H1 (cell line): ENCODE results near the gene PAQR7. TPM values are rescaled to one million over a fixed set of nuclear protein-coding genes. Genes with fewer than 3 reads are reported as not detected.

ENCODE experiments used
- CTCF ChIA-PET: fragments of 300-600 bp; sonication (Branson Sonifier 250); formaldehyde crosslinking; loops from one replicate; lab custom pipeline; 2021; ENCODE audit not compliant: partially characterized antibody; lab: Charles Lee
- POLR2A ChIA-PET: fragments of 300-600 bp; sonication (Branson Sonifier 250); formaldehyde crosslinking; loops from one replicate; lab custom pipeline; 2021; ENCODE audit warnings: inconsistent platforms; ENCODE audit not compliant: partially characterized antibody; lab: Charles Lee
- DNase-seq, 2 experiments: peaks; one replicate each; pipeline versions ENCODE4 v3.0.0 to v3.0.0-alpha.2; 2010 to 2022; ENCODE audit warnings: low spot score in 2 of 2, low read depth in 1 of 2, mixed read lengths in 1 of 2
- FAIRE-seq: peaks from 2 replicates; lab custom pipeline; 2011; peaks lifted over from hg19 to GRCh38; lab: Jason Lieb, UNC
- H2AFZ ChIP-seq: 2 replicates; pipeline ENCODE4 v1.8.1; 2012; ENCODE audit warnings: low read length, inconsistent platforms
- H2AK5ac ChIP-seq: 2 replicates; pipeline ENCODE4 v1.6.1; 2013; ENCODE audit warnings: low read depth, low read length
- H2BK120ac ChIP-seq: replicated peaks from 2 replicates; pipeline ENCODE3; 2013; ENCODE audit warnings: low read depth, low read length, inconsistent platforms
- H2BK12ac ChIP-seq: 2 replicates; pipeline ENCODE4 v1.6.1; 2013; ENCODE audit warnings: low read depth, low read length
- H2BK15ac ChIP-seq: 2 replicates; pipeline ENCODE4 v1.6.1; 2013; ENCODE audit warnings: low read length
- H2BK20ac ChIP-seq: 2 replicates; pipeline ENCODE4 v1.6.1; 2013; ENCODE audit warnings: low read length
- H2BK5ac ChIP-seq: 2 replicates; pipeline ENCODE4 v1.6.1; 2013; ENCODE audit warnings: low read depth, low read length
- H3K14ac ChIP-seq: 2 replicates; pipeline ENCODE4 v1.6.1; 2013; ENCODE audit warnings: inconsistent platforms; ENCODE audit not compliant: insufficient read length
- H3K18ac ChIP-seq: 2 replicates; pipeline ENCODE4 v1.6.1; 2013; ENCODE audit warnings: low read length; ENCODE audit errors: extremely low read depth
- H3K23ac ChIP-seq: 2 replicates; pipeline ENCODE4 v1.6.1; 2013; ENCODE audit warnings: inconsistent platforms; ENCODE audit not compliant: insufficient read length
- H3K23me2 ChIP-seq: 2 replicates; pipeline ENCODE4 v1.6.1; 2013; ENCODE audit warnings: low read depth, low read length
- H3K27ac ChIP-seq: 2 replicates; pipeline ENCODE4 v1.6.1; 2011; ENCODE audit warnings: low read depth, low read length, inconsistent platforms
- H3K27me3 ChIP-seq, 4 experiments: replicated peaks in 1 of 4; 1 replicate in 1 of 4; 2 replicates in 3 of 4; pipeline versions ENCODE4 v1.6.1 to v1.8.1; 2011 to 2013; ENCODE audit warnings: low read length in 3 of 4, mild to moderate bottlenecking in 3 of 4, inconsistent platforms in 2 of 4, mixed read lengths in 2 of 4, moderate library complexity in 1 of 4; ENCODE audit not compliant: control insufficient read depth in 3 of 4, insufficient read depth in 3 of 4; ENCODE audit errors: extremely low read depth in 1 of 4
- H3K36me3 ChIP-seq, 4 experiments: 2 replicates each; pipeline versions ENCODE4 v1.6.1 to v1.8.1; 2011 to 2013; ENCODE audit warnings: mild to moderate bottlenecking in 4 of 4, low read length in 3 of 4, moderate library complexity in 2 of 4, control low read depth in 1 of 4, inconsistent platforms in 1 of 4; ENCODE audit not compliant: insufficient read depth in 4 of 4, control insufficient read depth in 2 of 4
- H3K4ac ChIP-seq: replicated peaks from 2 replicates; pipeline ENCODE3; 2013; ENCODE audit warnings: low read length, low read depth, mixed read lengths, inconsistent platforms; ENCODE audit not compliant: insufficient read length
- H3K4me1 ChIP-seq, 4 experiments: replicated peaks in 1 of 4; 1 replicate in 1 of 4; 2 replicates in 3 of 4; pipeline versions ENCODE4 v1.6.1 to v1.8.1; 2011 to 2013; ENCODE audit warnings: low read length in 3 of 4, inconsistent platforms in 2 of 4, mixed read lengths in 1 of 4; ENCODE audit not compliant: insufficient read depth in 4 of 4, control insufficient read depth in 3 of 4
- H3K4me2 ChIP-seq, 2 experiments: 2 replicates each; pipeline versions ENCODE4 v1.6.1 to v1.8.1; 2011 to 2013; ENCODE audit warnings: low read depth in 2 of 2, low read length in 2 of 2, control low read depth in 1 of 2, inconsistent platforms in 1 of 2, mild to moderate bottlenecking in 1 of 2; ENCODE audit not compliant: insufficient read depth in 1 of 2
- H3K4me3 ChIP-seq, 4 experiments: fragments of 200-600, 300-600 bp in 1 of 4; sonication (generic), shearing (Covaris generic), sonication (Bioruptor Twin) in 1 of 4; 2 replicates each; pipeline versions ENCODE4 v1.5.1 to v1.8.1; 2011 to 2016; ENCODE audit warnings: low read length in 4 of 4, low read depth in 3 of 4, control low read depth in 2 of 4, inconsistent platforms in 2 of 4, mild to moderate bottlenecking in 2 of 4, mixed read lengths in 1 of 4, moderate library complexity in 1 of 4; ENCODE audit not compliant: insufficient read depth in 2 of 4; ENCODE audit errors: extremely low read depth in 1 of 4
- H3K56ac ChIP-seq: replicated peaks from 2 replicates; pipeline ENCODE3; 2013; ENCODE audit warnings: low read depth, mild to moderate bottlenecking, mixed read lengths, low read length, inconsistent platforms; ENCODE audit not compliant: insufficient read length
- H3K79me1 ChIP-seq: 2 replicates; pipeline ENCODE4 v1.6.1; 2013; ENCODE audit warnings: low read depth, low read length, control low read depth
- H3K79me2 ChIP-seq, 2 experiments: 2 replicates each; pipeline versions ENCODE4 v1.6.1 to v1.8.1; 2012 to 2013; ENCODE audit warnings: low read length in 2 of 2, mild to moderate bottlenecking in 2 of 2, inconsistent platforms in 1 of 2; ENCODE audit not compliant: insufficient read depth in 2 of 2, control insufficient read depth in 1 of 2
- H3K9ac ChIP-seq, 4 experiments: replicated peaks in 1 of 4; 1 replicate in 1 of 4; 2 replicates in 3 of 4; pipeline versions ENCODE4 v1.6.1 to v1.8.1; 2011 to 2013; ENCODE audit warnings: low read depth in 3 of 4, low read length in 3 of 4, control low read depth in 2 of 4, mild to moderate bottlenecking in 2 of 4, moderate library complexity in 2 of 4, inconsistent platforms in 1 of 4; ENCODE audit errors: extremely low read depth in 1 of 4
- H3K9me3 ChIP-seq, 2 experiments: 2 replicates each; pipeline versions ENCODE4 v1.6.1 to v1.8.1; 2012 to 2013; ENCODE audit warnings: mild to moderate bottlenecking in 2 of 2, moderate library complexity in 2 of 2, control low read depth in 1 of 2, inconsistent platforms in 1 of 2, low read depth in 1 of 2, low read length in 1 of 2, mixed read lengths in 1 of 2; ENCODE audit not compliant: insufficient read depth in 2 of 2
- H4K20me1 ChIP-seq, 2 experiments: replicated peaks in 1 of 2; 2 replicates each; pipeline versions ENCODE3 to v1.8.1; 2011 to 2013; ENCODE audit warnings: inconsistent platforms in 2 of 2, low read length in 2 of 2, mild to moderate bottlenecking in 1 of 2; ENCODE audit not compliant: insufficient read depth in 2 of 2, control insufficient read depth in 1 of 2
- H4K5ac ChIP-seq: 2 replicates; pipeline ENCODE4 v1.6.1; 2013; ENCODE audit warnings: low read length, low read depth, mixed read lengths, inconsistent platforms; ENCODE audit not compliant: insufficient read length
- H4K8ac ChIP-seq: 2 replicates; pipeline ENCODE4 v1.8.0; 2013; ENCODE audit warnings: mild to moderate bottlenecking, moderate library complexity, low read length, inconsistent platforms; ENCODE audit not compliant: insufficient read depth; ENCODE audit errors: extremely low read depth
- H4K91ac ChIP-seq: replicated peaks from 2 replicates; pipeline ENCODE3; 2013; ENCODE audit warnings: low read length, mixed read lengths, inconsistent platforms; ENCODE audit not compliant: insufficient read length
- BACH1 ChIP-seq: IDR thresholded peaks from 2 replicates; pipeline ENCODE4 v1.6.1; 2012; ENCODE audit warnings: low read length, improper control_type of control experiment
- EZH2 ChIP-seq: fragments of 200-600 bp; sonication (generic); IDR thresholded peaks from 2 replicates; pipeline ENCODE4 v1.7.1; 2012; ENCODE audit warnings: low read depth, mild to moderate bottlenecking, moderate library complexity, low read length, inconsistent platforms; ENCODE audit not compliant: severe bottlenecking
- KDM4A ChIP-seq: IDR thresholded peaks from one replicate; pipeline ENCODE4 v1.7.1; 2012; ENCODE audit warnings: low read depth, mild to moderate bottlenecking, moderate library complexity, low read length, inconsistent platforms; ENCODE audit not compliant: severe bottlenecking
- TAF7 ChIP-seq: optimal IDR thresholded peaks from 2 replicates; pipeline ENCODE3; 2011; ENCODE audit warnings: low read depth, mild to moderate bottlenecking, inconsistent platforms, low read length, moderate library complexity, borderline replicate concordance
- TBP ChIP-seq: IDR thresholded peaks from 2 replicates; pipeline ENCODE4 v1.6.1; 2011; ENCODE audit warnings: low read depth, low read length, improper control_type of control experiment
- TCF12 ChIP-seq: IDR thresholded peaks from 2 replicates; pipeline ENCODE4 v1.6.1; 2011; ENCODE audit warnings: low read depth, mild to moderate bottlenecking, low read length
- WGBS, 2 experiments: shearing (Covaris generic) in 1 of 2; methylation state at CpG; one replicate each; pipeline versions ENCODE4 v1.1.6 to v1.1.7; 2013 to 2015; ENCODE audit warnings: low lambda C conversion rate in 2 of 2, mixed read lengths in 2 of 2, inconsistent platforms in 1 of 2, low coverage in 1 of 2, missing lambda C conversion rate in 1 of 2; ENCODE audit not compliant: insufficient replicate concordance in 2 of 2, insufficient coverage in 1 of 2, insufficient read length in 1 of 2; ENCODE audit errors: extremely low coverage in 1 of 2, missing lambda C conversion rate in 1 of 2; 5-methylcytosine and 5-hydroxymethylcytosine counted together
- polyA plus RNA-seq, 7 experiments: library from polyadenylated mRNA; depleted of rRNA in 3 of 7; stranded (reverse) in 5 of 7; unstranded in 2 of 7; fragments of >200 nt in 5 of 7; fragments of 200-250 nt in 2 of 7; gene quantifications; 1 replicate in 5 of 7; 2 replicates in 1 of 7; 4 replicates in 1 of 7; pipeline versions ENCODE4 v1.2.1 to v1.2.3, GENCODE V29; 2011 to 2013; ENCODE audit warnings: missing spikeins in 2 of 7, mixed read lengths in 2 of 7
- total RNA-seq: library from RNA; stranded (reverse); fragmentation: NEBNext Ultra II Directional; extraction: Animal tissue kit (Norgen Biotek cat#: 25700); gene quantifications from 2 replicates; pipeline ENCODE4 v1.2.1, GENCODE V29; 2021

PAQR7 gene
- total and polyA plus RNA-seq, 2 of the 8 experiments (the other 6 are each of a cell fraction or from before 2014, with no cell fraction given) = 7.3 to 7.4 TPM

DNA sequence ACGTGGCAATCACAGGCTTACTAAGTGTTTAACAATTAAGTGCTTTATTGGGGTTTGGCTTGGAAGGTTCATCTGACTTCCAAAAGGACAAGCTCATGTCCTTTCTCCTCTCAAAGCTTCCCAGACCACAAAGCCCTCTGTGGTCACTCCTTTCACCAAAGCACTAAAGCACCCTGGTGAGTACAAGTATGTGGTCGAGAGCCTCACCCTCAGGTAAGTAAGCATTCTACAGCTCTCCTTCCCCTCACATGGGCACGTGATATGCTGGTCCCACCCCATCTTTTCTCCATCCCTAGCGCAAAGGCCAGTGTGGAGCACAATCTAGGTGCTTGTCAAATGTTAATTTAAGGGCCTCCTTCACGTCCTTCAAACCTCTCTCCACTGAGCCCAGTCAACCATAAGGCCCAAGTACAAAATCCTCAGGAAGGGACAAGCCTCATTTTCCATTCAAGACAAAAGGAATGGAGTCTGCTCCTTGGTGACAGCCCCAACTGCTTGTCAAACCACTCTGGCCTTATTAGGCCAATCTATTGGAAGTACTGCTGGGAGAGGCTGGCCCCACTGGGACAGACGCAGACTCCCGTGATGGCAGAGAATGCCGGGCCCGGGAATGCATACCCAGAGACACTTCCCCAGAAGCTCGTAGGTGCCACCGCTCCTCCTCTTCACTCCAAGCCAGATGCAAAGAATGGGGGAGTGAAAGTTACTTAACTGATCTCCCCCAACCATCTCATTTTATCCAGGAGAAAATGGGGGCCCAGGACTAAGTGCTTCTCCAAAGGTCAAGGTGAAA is 22.9 kb upstream of the PAQR7 start:
- Histone ChIP-seq H3K4me1 (peaks cover 0 to 3% (median 0%) of the 10 kb centered on the region in 4 experiments; a peak in 1 of 7 replicates), H3K9me3 (no peaks in the 10 kb centered on the region), H3K18ac (no peak overlapping the region), H3K56ac (no peak overlapping the region), H3K79me2 (peaks cover 0 to 15% of the 10 kb centered on the region in 2 experiments; a peak in 3 of 4 replicates), H2BK15ac (no peak overlapping the region), H3K27me3 (no peaks in the 10 kb centered on the region), H4K8ac (no peak overlapping the region), H2BK5ac (no peak overlapping the region), H4K91ac (no peak overlapping the region), H2AFZ (no peak overlapping the region), H3K23me2 (no peaks in the 10 kb centered on the region), H4K5ac (no peak overlapping the region), H3K79me1 (0 out of 2 replicates have a peak, but pooled peaks cover 3% of the 10 kb centered on the region), H3K4me3 (no peak overlapping the region), H3K14ac (no peak overlapping the region), H2BK12ac (no peak overlapping the region), H3K4me2 (no peak overlapping the region), H3K36me3 (peaks cover 24 to 54% (median 44%) of the 10 kb centered on the region in 4 experiments), H3K27ac (no peak overlapping the region), H3K9ac (no peak overlapping the region), H2BK20ac (no peak overlapping the region), H2BK120ac (no peak overlapping the region), H3K23ac (no peak overlapping the region), H3K4ac (no peak overlapping the region), H2AK5ac (no peak overlapping the region), H4K20me1 (peaks cover 2 to 18% of the 10 kb centered on the region in 2 experiments)
- no peak for TF ChIP-seq EZH2
- no peak for TF ChIP-seq KDM4A
- TF ChIP-seq TBP = no peak
- no peak for TF ChIP-seq TCF12
- TF ChIP-seq TAF7 = no peak
- TF ChIP-seq BACH1 = no peak
- DNase-seq = no peak
- no peak for FAIRE-seq
- WGBS, 2 experiments = 94% methylated on average over 11 of the region's 11 CpGs; no CpG with 5 or more reads in 1 of the 2 experiments
- CTCF ChIA-PET = interaction anchor here (0.7 to 16.4 kb wide), 11 partner anchors 9 to 325 kb away, joined by 3 to 330 read pairs (median 6); partner anchors contain the start of gene PAFAH2
- POLR2A ChIA-PET = interaction anchor here (1.0 to 5.3 kb wide), 14 partner anchors 8 to 126 kb away, joined by 3 to 51 read pairs (median 4); partner anchors contain the start of genes PAFAH2, PAQR7 and STMN1
